Activated CD4-positive, alpha-beta memory T cell treated with anti-CD3 and anti-CD28 coated beads, Interleukin-2, amount 10 ng/mL, durations not matched to agents 7 days and 5 days (primary cell): ENCODE measurements around the gene IL7R. TPM values are rescaled to one million over a fixed set of nuclear protein-coding genes. Genes with fewer than 3 reads are reported as not detected.

Experiments used
- CTCF ChIA-PET: fragments of 350-600 bp; sonication (Branson Sonifier 250); formaldehyde crosslinking; loops from one replicate; lab custom pipeline; 2021; ENCODE audit warnings: antibody characterized with exemption, inconsistent platforms; lab: Charles Lee
- POLR2A ChIA-PET: fragments of 350-600 bp; sonication (Branson Sonifier 250); formaldehyde crosslinking; loops from one replicate; lab custom pipeline; 2021; ENCODE audit warnings: antibody characterized with exemption; lab: Charles Lee
- DNase-seq: peaks from one replicate; pipeline ENCODE4 v3.0.0-alpha.2; 2020
- H3K27ac Mint-ChIP-seq: one replicate; pipeline ENCODE4 v1.8.0; 2021; ENCODE audit warnings: mild to moderate bottlenecking, mixed read lengths
- H3K27me3 Mint-ChIP-seq: one replicate; pipeline ENCODE4 v1.8.0; 2021; ENCODE audit warnings: mixed read lengths
- H3K36me3 Mint-ChIP-seq: one replicate; pipeline ENCODE4 v1.8.0; 2021; ENCODE audit warnings: low read depth, mixed read lengths
- H3K4me1 Mint-ChIP-seq: one replicate; pipeline ENCODE4 v1.8.0; 2021; ENCODE audit warnings: mixed read lengths
- H3K4me3 Mint-ChIP-seq: one replicate; pipeline ENCODE4 v1.8.0; 2021; ENCODE audit warnings: mild to moderate bottlenecking, mixed read lengths
- H3K9me3 Mint-ChIP-seq: one replicate; pipeline ENCODE4 v1.8.0; 2021; ENCODE audit warnings: mixed read lengths
- total RNA-seq, 2 experiments: library from RNA; stranded (reverse); gene quantifications; one replicate each; pipeline ENCODE4 v1.2.3, GENCODE V29; 2021

IL7R gene
- total RNA-seq, 2 experiments from 2014 or later: 271 to 273 TPM

DNA sequence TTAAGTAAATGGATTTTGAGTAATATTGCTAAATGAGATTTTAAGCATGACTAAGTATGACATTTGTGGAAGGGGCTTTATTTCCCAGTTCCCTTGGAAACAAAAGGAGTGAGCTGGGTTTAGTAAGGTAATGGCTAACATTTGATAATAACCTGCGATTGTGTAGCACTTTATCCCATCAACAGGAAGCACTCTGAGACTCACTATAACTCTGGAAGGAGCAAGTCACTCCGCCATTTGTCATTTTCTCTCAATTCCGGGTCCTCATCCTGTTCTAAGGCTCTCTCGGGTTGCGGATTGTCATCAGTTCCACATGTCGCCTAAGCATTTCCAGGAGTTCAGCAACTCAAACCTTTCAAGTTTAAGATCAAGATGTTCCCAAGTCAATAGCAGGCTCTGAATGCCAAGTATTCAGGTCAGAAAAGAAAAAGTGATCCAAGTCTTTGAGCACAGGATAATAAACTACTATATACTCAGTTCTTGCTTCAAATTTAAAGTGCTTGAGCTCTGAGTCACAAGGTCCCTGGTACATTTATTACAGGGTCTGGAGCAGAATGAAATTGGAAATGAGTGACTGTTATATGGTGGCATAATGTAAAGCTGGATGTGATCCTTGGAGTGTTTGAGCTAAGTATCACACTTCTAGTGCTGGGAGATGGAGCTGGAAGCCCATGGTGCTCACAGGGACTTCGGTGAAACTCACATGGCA lies 42.4 kb downstream of the IL7R start:
- peaks cover 2% of the 10 kb centered on the region for H3K9me3 Mint-ChIP-seq
- H3K27ac Mint-ChIP-seq: peak overlapping the region; percentile 61
- H3K36me3 Mint-ChIP-seq: peaks cover 2% of the 10 kb centered on the region
- POLR2A ChIA-PET: interaction anchor here (0.7 to 2.8 kb wide), 7 partner anchors 10 to 104 kb away, joined by 3 to 13 read pairs (median 4); partner anchors contain the start of gene IL7R
- no peak overlapping the region for H3K4me3 Mint-ChIP-seq
- H3K27me3 Mint-ChIP-seq: no peaks in the 10 kb centered on the region
- CTCF ChIA-PET: interaction anchor here (1.0 to 2.6 kb wide), 4 partner anchors 17 to 248 kb away, joined by 3 to 14 read pairs (median 6); no protein-coding TSS in a partner anchor
- DNase-seq: no peak
- H3K4me1 Mint-ChIP-seq: peaks cover 60% of the 10 kb centered on the region

DNA sequence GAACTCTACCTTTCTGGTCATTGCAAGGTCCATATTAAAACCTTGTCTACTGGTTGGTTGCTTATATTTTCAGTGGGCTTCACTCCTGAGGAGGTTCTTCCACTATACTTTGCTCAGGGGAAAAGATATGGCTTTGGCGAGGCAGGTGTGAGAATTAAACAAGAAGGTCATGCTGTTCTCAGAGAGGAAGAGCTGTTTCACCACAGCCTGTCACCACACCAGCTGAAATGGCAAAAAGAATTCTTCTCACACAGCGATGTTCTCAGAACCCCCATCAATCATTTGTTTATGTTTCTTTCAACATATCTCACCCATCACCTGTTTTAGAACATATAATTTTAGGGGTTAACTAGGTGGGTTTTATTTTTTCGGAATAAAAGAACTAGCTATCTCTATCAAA lies 43.1 kb downstream of the IL7R start:
- Mint-ChIP-seq H3K27me3 (no peaks in the 10 kb centered on the region), H3K27ac (peak overlapping the region; percentile 61), H3K4me1 (peaks cover 67% of the 10 kb centered on the region), H3K9me3 (peaks cover 5% of the 10 kb centered on the region), H3K36me3 (peaks cover 9% of the 10 kb centered on the region), H3K4me3 (no peak overlapping the region)
- DNase-seq: peak; percentile 51
- ChIA-PET POLR2A (interaction anchor here (0.7 to 2.8 kb wide), 6 partner anchors 10 to 105 kb away, joined by 3 to 13 read pairs (median 4); partner anchors contain the start of gene IL7R), CTCF (interaction anchor here (1.0 to 2.6 kb wide), 4 partner anchors 18 to 249 kb away, joined by 3 to 14 read pairs (median 6); no protein-coding TSS in a partner anchor)

DNA sequence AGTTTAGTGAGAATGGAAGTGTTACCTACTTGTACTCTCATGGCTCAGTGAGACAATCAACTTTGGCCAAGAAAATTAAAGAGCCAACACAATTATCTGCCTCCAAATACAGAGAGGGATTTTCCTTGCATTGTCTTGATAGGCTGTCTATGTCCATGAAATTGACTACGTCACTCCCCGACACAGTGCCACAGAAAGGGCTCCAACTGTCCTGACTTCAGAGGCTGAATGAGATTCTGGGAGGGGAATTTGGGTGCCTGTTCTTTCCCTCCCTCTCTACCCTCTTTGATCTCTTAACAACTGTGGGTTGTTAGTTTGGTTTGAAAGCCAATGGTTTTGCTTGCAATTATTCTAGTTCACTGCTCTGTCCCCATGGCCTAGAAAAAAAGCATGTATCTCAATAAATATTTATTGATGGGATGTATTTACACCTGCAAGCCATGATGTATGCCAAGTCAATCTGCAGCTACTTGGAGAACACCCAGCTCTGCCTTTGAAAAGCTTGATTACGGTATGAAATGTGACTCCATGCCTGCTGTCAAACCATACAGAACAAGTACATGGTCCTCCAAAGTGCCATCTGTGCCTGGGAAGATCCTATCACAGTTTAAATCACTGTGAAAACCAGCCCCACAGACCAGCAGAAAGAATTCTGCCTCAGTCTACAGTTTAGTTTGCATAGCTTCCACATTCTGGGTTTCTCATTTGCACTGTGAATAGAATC lies 44.4 kb downstream of the IL7R start:
- Mint-ChIP-seq H3K4me1 (peaks cover 76% of the 10 kb centered on the region), H3K27me3 (no peaks in the 10 kb centered on the region), H3K4me3 (no peak overlapping the region), H3K36me3 (peaks cover 13% of the 10 kb centered on the region), H3K27ac (peak overlapping the region; percentile 71), H3K9me3 (peaks cover 9% of the 10 kb centered on the region)
- ChIA-PET POLR2A (interaction anchor here (1.1 to 2.4 kb wide), 7 partner anchors 20 to 282 kb away, joined by 3 to 20 read pairs (median 4); partner anchors contain the start of gene IL7R), CTCF (interaction anchor here (1.0 to 1.7 kb wide), 5 partner anchors 19 to 283 kb away, joined by 3 to 6 read pairs (median 4); partner anchors contain the start of genes IL7R and SPEF2)
- no peak for DNase-seq

DNA sequence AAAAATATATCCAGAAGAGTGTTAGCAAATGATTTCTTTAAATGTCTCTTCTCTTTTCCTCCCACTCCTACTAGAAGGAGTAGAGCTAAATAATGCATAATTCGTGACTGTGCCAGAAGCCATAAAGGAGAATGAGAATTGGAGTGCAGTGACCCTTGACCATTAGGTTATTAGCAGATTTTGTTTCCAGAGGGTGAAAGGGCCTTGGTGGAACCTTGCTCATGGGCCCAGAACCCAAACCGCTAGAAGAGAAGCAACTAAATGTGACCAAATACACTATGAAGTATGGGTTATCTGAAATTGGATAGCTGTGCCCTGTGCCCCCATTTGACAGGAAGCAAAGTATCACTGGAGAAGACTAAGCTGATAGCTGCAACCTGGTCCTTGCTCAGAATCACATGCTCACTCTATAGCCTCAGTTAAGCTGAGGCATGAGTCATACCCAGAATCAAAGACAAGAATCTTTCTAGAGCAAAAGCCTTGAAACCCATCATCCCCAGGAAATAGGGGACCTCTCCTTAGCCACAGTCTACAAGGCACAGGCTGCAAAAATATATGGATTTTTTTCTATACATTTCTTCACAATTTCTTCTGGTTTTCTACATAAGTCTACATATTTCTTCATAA lies 45.5 kb downstream of the IL7R start:
- Mint-ChIP-seq H3K27ac (peak overlapping the region; percentile 71), H3K4me1 (peaks cover 77% of the 10 kb centered on the region), H3K4me3 (peak overlapping the region; percentile 9), H3K36me3 (peaks cover 19% of the 10 kb centered on the region), H3K27me3 (no peaks in the 10 kb centered on the region), H3K9me3 (peaks cover 9% of the 10 kb centered on the region)
- DNase-seq: peak; percentile 52
- ChIA-PET POLR2A (interaction anchor here (1.1 to 2.4 kb wide), 8 partner anchors 16 to 283 kb away, joined by 3 to 20 read pairs (median 5); partner anchors contain the start of gene IL7R), CTCF (interaction anchor here (1.0 to 1.7 kb wide), 6 partner anchors 20 to 284 kb away, joined by 3 to 6 read pairs (median 4); partner anchors contain the start of genes IL7R and SPEF2)

DNA sequence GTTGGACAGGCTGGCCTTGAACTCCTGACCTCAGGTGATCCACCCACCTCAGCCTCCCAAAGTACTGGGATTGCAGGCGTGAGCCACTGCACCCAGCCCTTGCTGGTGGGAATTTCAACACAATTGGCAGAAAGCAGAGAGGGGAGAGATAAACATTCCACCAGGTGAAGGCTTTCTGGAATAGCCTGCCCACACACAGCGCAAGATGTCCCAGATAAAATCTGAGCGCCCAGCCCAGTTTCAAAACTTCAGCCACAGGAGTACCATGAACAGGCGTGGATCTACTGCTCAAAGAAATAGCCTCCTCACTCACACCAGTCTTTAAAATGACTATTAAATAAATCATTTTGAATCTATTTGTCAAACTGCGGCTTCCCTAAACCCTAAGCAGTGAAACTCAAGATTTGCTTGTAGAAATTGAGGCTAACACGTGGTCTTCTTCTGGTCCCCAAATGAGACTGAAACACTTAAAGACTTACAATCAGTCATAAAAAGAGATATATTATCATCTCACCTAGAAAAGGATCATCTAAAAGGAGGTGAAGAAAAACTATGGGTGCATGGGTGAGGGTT lies 47.0 kb downstream of the IL7R start:
- POLR2A ChIA-PET: interaction anchor here (0.8 to 2.8 kb wide), 6 partner anchors 24 to 81 kb away, joined by 3 to 20 read pairs (median 4); partner anchors contain the start of gene IL7R
- no peak for DNase-seq

DNA sequence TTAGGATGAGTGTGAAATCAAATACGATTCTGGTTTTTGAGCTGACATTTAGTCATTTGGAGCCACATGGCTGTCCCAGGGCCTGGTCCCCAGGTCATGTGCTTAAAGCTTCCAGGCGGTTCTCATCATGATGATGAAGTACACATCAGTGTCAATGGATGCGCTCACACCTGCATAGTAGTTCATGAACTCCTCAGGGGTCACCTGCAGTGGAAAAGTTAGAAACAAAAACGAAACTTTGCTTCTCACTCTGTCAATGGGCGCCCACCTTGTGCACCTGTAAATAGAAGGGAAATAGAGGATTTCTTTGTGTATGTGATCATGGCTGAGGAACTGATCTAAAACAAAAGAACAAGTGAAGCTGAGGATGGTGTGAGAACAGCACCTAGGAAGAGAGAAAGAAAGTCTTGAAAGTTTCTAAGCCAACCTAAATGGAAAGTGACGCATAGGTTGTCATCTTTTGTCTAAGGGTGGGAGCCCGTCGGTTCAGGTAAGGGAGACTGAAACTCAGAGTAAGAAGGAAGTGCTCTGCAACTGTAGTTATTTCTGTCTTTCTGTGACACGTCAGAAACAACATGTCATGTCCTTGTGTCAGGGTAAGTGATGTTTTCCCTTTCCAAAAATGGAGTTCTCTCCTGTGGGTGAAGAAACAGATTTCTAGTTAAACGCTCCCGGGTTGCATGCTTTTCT lies 47.9 kb downstream of the IL7R start:
- Mint-ChIP-seq H3K4me3 (no peak overlapping the region), H3K36me3 (peaks cover 19% of the 10 kb centered on the region), H3K27ac (peak overlapping the region; percentile 69), H3K9me3 (peaks cover 9% of the 10 kb centered on the region), H3K27me3 (no peaks in the 10 kb centered on the region), H3K4me1 (peaks cover 75% of the 10 kb centered on the region)
- DNase-seq: peak; percentile 38
- CTCF ChIA-PET: interaction anchor here (0.9 to 1.7 kb wide), 4 partner anchors 21 to 253 kb away, joined by 3 to 5 read pairs (median 3); no protein-coding TSS in a partner anchor
- POLR2A ChIA-PET: interaction anchor here (0.8 to 2.8 kb wide), 6 partner anchors 11 to 81 kb away, joined by 3 to 12 read pairs (median 3); partner anchors contain the start of gene IL7R

More for the DNA sequence above, 47.0 kb downstream of the IL7R start:
- Mint-ChIP-seq H3K27ac (peak overlapping the region; percentile 69), H3K9me3 (peaks cover 9% of the 10 kb centered on the region), H3K4me3 (no peak overlapping the region), H3K27me3 (no peaks in the 10 kb centered on the region), H3K36me3 (peaks cover 19% of the 10 kb centered on the region), H3K4me1 (peaks cover 79% of the 10 kb centered on the region)
- CTCF ChIA-PET: interaction anchor here (0.9 to 1.7 kb wide), 3 partner anchors 21 to 73 kb away, joined by 3 read pairs; no protein-coding TSS in a partner anchor

DNA sequence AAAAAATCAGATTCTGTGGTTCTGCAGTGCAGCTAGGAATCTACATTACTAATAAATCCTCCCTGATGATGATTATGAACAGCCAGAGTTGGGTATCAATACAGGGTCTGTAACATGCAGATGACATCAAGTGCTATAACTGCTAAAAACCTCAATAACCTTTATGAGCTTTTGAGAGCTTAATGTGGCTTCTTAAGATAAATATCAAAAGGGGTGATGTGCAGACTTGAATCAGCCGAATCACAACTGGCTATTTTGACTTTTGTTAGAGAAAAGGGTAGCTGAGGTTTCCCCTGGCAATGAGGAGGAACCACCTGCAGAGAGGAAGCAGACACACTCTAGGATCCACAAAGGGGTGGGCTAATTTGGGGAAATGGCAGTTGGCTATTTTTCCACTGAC lies 51.5 kb downstream of the IL7R start:
- peaks cover 42% of the 10 kb centered on the region for H3K4me1 Mint-ChIP-seq
- H3K9me3 Mint-ChIP-seq: peaks cover 23% of the 10 kb centered on the region
- H3K27me3 Mint-ChIP-seq: no peaks in the 10 kb centered on the region
- H3K27ac Mint-ChIP-seq: peak overlapping the region; percentile 44
- POLR2A ChIA-PET: interaction anchor here (0.9 to 1.2 kb wide), 2 partner anchors 12 to 54 kb away, joined by 3 read pairs; no protein-coding TSS in a partner anchor
- CTCF ChIA-PET: interaction anchor here (1.1 to 1.2 kb wide), 2 partner anchors 17 to 257 kb away, joined by 3 to 6 read pairs; no protein-coding TSS in a partner anchor
- no peak for DNase-seq
- no peak overlapping the region for H3K4me3 Mint-ChIP-seq
- peaks cover 42% of the 10 kb centered on the region for H3K36me3 Mint-ChIP-seq

DNA sequence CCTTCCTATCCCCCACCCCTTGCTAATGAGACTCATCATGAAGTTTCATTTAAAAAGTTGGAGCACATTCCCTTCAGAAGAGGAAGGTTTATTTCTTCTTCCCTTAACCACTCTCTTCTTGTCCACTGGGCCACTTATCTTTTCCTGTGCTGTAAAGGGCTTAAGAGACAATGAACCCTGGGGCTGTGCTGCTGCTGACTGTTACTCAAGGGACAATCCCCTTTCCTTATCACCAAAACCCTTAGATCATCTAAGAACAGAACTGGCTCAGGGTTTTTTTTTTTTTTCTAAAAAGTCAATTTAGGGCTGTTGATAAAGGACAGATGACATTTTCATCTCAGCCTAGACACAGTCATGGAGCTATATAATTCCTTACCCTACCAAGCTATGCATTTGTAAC lies 52.1 kb downstream of the IL7R start:
- POLR2A ChIA-PET: no interaction called here
- H3K4me3 Mint-ChIP-seq: no peak overlapping the region
- CTCF ChIA-PET: interaction anchor here (1.0 to 1.2 kb wide), 2 partner anchors 46 to 258 kb away, joined by 3 read pairs; no protein-coding TSS in a partner anchor
- peaks cover 26% of the 10 kb centered on the region for H3K9me3 Mint-ChIP-seq
- no peaks in the 10 kb centered on the region for H3K27me3 Mint-ChIP-seq
- peaks cover 36% of the 10 kb centered on the region for H3K4me1 Mint-ChIP-seq
- peaks cover 45% of the 10 kb centered on the region for H3K36me3 Mint-ChIP-seq
- no peak for DNase-seq
- peak overlapping the region; percentile 24 for H3K27ac Mint-ChIP-seq

DNA sequence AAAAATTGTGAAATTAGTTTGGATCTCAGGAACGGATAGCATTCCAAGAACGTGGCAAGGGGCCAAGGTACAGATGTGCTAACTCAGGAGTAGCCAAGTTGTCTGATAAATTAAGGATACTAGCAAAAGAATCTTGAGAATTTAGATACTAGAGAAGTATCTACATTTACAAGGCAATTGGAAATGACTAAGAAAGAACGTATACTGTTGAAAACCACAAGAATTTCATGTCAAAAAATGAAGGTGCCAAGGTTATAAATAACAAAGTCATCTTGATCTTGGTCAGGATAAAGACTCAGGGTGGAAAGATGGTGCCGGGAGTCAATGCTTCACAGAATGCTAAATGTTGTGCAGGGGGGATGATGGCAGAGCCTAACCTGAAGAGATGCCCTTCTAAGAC lies 62.5 kb downstream of the IL7R start:
- POLR2A ChIA-PET: interaction anchor here (2.1 kb wide), 1 partner anchor 17 kb away, joined by 6 read pairs; no protein-coding TSS in a partner anchor
- H3K36me3 Mint-ChIP-seq: peaks cover 31% of the 10 kb centered on the region
- peaks cover 27% of the 10 kb centered on the region for H3K9me3 Mint-ChIP-seq
- peak; percentile 29 for DNase-seq
- H3K27me3 Mint-ChIP-seq: no peaks in the 10 kb centered on the region
- no peak overlapping the region for H3K4me3 Mint-ChIP-seq
- CTCF ChIA-PET: interaction anchor here (1.0 to 2.9 kb wide), 2 partner anchors 142 to 268 kb away, joined by 3 to 17 read pairs; no protein-coding TSS in a partner anchor
- H3K4me1 Mint-ChIP-seq: peaks cover 43% of the 10 kb centered on the region
- H3K27ac Mint-ChIP-seq: peak overlapping the region; percentile 11

DNA sequence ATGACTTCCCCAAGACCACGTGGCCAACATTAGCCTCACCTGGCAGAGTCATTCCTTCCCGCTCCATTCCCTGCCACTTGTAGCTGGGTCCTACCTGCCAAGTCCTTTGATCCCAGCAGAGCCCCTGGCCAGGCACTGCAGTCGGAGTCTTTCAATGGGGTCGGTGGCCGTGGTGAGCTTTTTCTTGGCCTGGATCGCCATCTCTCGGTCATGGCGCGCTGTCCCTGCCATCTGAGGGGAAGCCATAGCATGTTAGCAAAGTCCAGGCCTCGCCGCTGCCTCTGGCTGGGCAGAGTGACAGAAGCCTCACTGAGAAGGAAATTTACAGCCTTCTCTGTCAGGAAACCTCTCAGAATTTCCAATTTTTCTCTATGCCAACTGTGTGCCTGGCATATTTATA lies 64.2 kb downstream of the IL7R start:
- DNase-seq: no peak
- H3K4me1 Mint-ChIP-seq: peaks cover 56% of the 10 kb centered on the region
- H3K9me3 Mint-ChIP-seq: peaks cover 20% of the 10 kb centered on the region
- no peak overlapping the region for H3K27ac Mint-ChIP-seq
- H3K27me3 Mint-ChIP-seq: peaks cover 5% of the 10 kb centered on the region
- H3K36me3 Mint-ChIP-seq: peaks cover 22% of the 10 kb centered on the region
- no peak overlapping the region for H3K4me3 Mint-ChIP-seq
- CTCF ChIA-PET: interaction anchor here (1.0 to 2.9 kb wide), 2 partner anchors 144 to 262 kb away, joined by 3 to 17 read pairs; no protein-coding TSS in a partner anchor
- POLR2A ChIA-PET: interaction anchor here (1.1 to 1.3 kb wide), 3 partner anchors 13 to 98 kb away, joined by 3 read pairs; no protein-coding TSS in a partner anchor

DNA sequence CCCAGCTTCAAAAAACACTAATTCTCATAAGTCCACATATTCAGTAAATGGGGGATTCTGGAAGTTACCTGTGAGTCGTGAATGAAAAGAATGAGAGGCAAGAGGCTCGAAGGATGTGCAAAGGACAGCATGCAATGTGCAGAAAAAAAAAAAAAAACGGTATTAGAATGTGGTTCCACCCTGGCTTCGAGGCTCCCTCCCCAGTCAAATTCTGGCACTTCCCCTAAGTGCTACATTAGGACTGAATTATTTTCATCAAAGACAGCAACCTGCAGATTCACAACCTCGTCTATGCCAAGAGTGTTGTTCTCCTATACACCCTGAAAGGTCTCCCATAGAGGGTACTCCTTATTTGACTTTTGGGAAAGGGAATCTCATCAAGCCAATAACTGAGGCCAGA lies 65.2 kb downstream of the IL7R start:
- no peak overlapping the region for H3K4me3 Mint-ChIP-seq
- peaks cover 62% of the 10 kb centered on the region for H3K4me1 Mint-ChIP-seq
- H3K27ac Mint-ChIP-seq: no peak overlapping the region
- no peak for DNase-seq
- POLR2A ChIA-PET: no interaction called here
- H3K27me3 Mint-ChIP-seq: peaks cover 5% of the 10 kb centered on the region
- CTCF ChIA-PET: no interaction called here
- peaks cover 14% of the 10 kb centered on the region for H3K9me3 Mint-ChIP-seq
- peaks cover 16% of the 10 kb centered on the region for H3K36me3 Mint-ChIP-seq
